ENCODE results near the gene DCST1.
"Not testable (repeated sequence)": the region's sequence is repeated elsewhere in the genome, so short reads cannot be mapped to it uniquely, and the experiment has no call there.

DCST1 gene

GRCh38 chr1:155033524-155033923 lies at the start of gene DCST1, which contains the start of gene DCST2:
Gene DCST1 (plus strand): TSS chr1:155033824. CDS start chr1:155034037, 213 bp downstream.
Gene DCST2 (minus strand): TSS chr1:155033781. CDS start chr1:155033701, 80 bp downstream.
- DNase-seq (ENCODE audit: low spot score): no peak

GRCh38 chr1:154986736-154987135 lies 46.9 kb upstream of the DCST1 start:
- not testable (repeated sequence) for DNase-seq (ENCODE audit: low spot score)

- no peak for DNase-seq (ENCODE audit: low spot score)
Observed at GRCh38 chr1:154987326-154987725, 46.3 kb upstream of the DCST1 start.

DNA sequence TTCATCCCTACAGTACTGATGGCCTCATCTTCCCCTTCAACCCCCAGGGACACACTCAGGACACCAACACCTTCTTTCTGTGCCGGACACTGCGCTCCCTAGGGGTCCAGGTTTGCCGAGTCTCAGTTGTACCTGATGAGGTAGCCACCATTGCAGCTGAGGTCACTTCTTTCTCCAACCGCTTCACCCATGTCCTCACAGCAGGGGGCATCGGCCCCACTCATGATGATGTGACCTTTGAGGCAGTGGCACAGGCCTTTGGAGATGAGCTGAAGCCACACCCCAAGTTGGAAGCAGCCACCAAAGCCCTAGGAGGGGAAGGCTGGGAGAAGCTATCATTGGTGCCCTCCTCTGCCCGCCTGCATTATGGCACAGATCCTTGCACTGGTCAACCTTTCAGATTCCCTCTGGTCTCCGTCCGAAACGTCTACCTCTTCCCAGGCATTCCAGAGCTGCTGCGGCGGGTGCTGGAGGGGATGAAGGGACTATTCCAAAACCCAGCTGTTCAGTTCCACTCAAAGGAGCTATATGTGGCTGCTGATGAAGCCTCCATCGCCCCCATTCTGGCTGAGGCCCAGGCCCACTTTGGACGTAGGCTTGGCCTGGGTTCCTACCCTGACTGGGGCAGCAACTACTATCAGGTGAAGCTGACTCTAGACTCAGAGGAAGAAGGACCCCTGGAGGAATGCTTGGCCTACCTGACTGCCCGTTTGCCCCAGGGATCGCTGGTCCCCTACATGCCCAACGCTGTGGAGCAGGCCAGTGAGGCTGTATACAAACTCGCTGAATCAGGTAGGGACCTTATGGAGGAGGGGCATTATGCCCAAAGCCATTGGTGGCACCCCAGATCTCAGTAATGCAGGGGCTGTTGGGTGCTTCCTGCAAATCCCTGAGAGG lies 45.3 kb upstream of the DCST1 start:
- no peak for DNase-seq (ENCODE audit: low spot score)

DNA sequence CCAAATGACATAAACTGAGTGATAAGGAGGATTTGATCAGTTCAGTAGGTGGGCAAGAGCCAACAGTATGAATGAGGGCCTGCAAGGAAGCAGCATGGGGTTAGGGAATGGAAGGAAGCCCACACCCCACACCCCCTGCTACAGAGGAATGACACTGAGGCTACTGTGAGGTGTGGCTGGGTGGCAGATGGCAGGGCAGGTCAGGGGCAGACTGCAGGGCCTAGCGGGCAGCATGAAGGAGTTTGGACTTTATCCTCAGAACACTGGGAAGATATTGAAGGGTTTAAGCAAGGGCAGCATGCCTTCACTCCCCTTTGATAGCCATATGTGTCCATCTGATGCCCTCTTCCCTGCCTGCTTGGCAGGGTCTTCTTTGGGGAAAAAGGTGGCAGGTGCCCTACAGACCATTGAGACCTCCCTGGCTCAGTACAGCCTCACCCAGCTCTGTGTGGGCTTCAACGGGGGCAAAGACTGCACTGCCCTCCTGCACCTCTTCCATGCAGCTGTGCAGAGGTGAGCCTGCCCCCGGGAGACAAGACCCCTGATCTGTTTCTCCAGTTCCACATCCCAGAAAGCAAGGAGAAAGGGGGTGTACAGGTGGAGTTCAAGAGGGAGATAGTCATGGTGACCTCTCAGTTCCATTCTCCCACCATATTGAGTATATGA lies 44.3 kb upstream of the DCST1 start:
- no peak for DNase-seq (ENCODE audit: low spot score)

DNA sequence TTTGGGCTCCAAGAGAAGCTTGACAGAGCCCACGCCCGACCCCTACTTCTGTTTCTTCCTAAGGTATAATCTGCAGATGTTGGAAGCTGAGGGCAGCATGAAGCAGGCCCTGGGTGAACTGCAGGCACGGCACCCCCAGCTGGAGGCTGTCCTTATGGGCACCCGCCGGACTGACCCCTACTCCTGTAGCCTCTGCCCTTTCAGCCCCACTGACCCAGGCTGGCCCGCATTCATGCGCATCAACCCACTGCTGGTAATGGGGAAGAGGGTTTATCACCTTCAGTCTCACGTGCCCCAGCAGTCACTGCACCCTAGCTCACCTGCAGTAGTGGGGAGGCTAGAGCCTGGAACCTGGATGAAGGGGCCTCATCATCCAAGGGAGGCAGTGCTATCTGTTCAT lies 43.3 kb upstream of the DCST1 start:
- no peak for DNase-seq (ENCODE audit: low spot score)

GRCh38 chr1:154992721-154993571 lies 40.7 kb upstream of the DCST1 start:
- no peak for DNase-seq (ENCODE audit: low spot score)

DNA sequence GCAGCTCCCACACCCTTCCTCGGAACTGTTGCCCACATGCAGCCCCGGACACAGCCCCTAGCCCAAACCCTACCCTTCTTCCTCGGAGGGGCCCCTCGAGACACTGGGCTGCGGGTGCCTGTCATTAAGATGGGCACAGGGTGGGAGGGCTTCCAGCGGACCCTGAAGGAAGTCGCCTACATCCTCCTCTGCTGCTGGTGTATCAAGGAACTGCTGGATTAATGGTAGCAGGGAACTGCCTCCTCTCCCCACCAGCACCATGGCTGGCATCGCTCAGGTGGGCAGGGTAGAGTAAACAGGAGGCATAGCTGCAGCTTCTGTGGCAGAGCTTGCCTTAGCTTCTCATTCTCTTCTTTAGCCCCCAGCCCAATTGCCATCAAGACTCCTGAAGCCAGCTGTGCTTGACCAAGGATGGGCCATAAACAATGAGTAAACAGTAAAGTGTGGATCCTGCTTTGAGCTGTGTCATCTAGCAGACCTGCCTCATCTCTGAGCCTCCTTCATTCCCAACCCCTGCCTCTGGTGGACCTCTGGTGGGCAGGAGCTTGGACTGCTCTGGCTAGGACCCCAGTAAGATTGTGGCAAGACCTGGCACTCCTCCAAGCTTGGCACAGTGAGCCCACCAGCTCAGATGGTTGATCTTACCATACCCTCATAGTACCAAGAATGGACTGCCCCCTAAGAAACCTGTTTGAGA lies 39.9 kb upstream of the DCST1 start, which contains the start of gene LENEP:
Gene LENEP (plus strand): TSS at position 15 of the 697 bp plus-strand sequence. CDS start 22 bp downstream, at position 37.
- DNase-seq (ENCODE audit: low spot score): no peak

GRCh38 chr1:154994269-154994587 lies 39.4 kb upstream of the DCST1 start:
- DNase-seq (ENCODE audit: low spot score): no peak

DNA sequence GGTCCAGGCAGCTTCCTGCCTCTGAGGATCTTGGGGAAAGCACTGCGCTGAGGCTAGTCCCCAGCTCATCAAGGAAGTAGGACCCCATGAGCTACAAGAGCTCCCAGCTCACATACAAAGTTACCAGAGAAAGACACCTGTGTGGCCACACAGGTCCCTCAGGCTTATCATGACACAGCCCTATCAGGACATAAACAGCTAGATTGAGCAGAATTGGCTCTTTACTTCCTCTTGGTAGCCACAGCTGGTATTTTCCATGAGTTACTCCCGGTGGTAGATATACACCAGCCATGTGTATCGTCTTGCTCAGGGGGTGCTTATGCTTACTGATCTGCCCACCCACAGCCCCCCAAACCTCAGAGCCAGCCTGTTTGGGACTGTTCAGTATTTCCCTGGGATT lies 39.0 kb upstream of the DCST1 start:
- DNase-seq (ENCODE audit: low spot score): no peak

- DNase-seq (ENCODE audit: low spot score): peak; percentile 84
Observed at GRCh38 chr1:154995301-154995983, 38.2 kb upstream of the DCST1 start.

DNA sequence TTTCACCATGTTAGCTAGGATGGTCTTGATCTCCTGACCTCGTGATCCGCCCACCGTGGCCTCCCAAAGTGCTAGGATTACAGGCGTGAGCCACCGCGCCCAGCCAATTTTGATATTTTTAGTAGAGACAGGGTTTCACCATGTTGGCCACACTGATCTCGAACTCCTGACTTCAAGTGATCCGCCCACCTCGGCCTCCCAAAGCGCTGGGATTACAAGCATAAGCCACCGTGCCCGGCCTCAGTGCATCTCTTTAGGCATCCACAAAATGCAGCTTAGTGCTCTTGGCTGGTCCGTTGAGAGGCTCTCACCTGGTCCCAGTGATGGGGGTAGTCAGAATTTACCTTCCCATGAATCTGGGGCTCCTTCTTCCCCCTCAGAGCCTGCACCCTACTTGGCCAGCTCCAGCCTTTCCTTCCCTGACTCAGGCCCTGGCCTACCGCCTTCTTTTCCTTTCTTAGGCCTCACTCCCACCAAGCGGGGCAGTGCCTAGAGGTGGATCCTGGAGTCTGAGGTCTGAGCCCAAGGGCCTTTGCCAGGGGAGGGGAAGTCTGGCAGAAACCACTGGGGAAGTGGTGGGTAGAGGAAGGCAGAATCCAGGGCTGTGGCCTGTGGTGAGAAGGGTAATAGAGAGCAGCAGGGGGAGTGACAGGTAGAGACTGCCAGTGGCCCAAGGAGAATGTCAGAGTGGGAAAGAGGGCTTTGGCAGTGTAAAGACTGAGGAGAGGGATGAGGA lies 36.5 kb upstream of the DCST1 start:
- DNase-seq (ENCODE audit: low spot score): no peak

DNA sequence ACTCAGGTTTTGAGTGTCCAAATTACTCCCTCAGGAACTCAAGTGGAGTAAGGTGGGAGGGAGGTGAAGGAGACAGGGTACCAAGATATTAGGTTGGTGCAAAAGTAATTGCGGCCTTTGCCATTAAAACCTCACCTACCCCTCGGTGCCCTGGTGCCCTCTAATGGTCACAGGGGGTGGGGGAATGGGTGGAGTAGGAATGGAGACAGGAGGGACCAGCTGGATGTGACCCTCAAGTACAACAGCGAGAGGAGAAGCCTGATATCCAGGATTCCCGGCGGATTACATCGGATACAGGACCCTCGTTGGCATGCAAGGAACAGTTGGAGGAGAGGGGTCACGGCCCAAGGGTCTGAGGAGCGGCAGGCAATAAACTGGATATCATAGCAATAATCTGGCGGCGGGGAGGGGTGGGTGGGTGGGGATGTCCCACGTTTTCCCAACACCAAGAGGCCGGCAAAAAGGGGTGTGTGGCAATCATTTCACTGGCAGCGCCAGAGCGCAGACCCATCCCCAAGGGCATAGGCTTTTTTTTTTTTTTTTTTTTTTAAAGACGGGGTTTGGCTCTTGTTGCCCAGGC lies 35.3 kb upstream of the DCST1 start:
- DNase-seq (ENCODE audit: low spot score): no peak

DNA sequence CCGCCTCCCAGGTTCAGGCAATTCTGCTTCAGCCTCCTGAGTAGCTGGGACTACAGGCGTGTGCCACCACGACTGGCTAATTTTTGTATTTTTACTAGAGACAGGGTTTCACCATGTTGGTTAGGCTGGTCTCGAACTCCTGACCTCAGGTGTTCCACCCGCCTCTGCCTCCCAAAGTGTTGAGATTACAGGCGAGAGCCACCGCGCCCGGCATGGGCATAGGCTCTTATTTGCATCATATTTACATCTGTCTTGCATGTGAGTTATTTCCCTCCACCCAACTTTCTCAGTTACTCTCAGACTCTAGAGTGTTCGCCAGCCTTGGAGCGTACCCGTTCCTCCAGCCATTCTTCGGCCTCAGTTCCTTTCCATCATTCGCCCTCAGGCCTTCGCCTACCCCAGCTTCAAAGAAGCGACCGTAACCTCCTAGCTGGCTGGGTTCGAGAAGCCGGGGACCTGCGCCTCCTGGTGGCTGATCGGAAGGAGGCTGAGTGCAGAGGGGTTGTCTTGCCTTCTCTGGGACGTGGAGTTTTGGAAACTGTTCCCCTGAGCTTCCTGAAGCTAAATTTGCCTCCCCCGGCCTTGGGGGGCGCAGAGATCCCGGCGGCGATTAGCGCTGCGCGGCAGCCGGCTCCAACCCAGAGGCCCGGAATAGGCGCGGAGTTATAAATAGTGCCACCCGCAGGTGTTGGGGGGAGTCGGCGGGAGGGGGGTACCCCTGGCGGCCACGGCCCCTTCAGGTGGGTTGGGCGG lies 34.6 kb upstream of the DCST1 start:
- DNase-seq (ENCODE audit: low spot score): peak; percentile 82

GRCh38 chr1:154999571-155000410 lies 33.8 kb upstream of the DCST1 start:
- no peak for DNase-seq (ENCODE audit: low spot score)

- DNase-seq (ENCODE audit: low spot score): no peak
Observed at GRCh38 chr1:155000411-155000725, 33.3 kb upstream of the DCST1 start.

DNA sequence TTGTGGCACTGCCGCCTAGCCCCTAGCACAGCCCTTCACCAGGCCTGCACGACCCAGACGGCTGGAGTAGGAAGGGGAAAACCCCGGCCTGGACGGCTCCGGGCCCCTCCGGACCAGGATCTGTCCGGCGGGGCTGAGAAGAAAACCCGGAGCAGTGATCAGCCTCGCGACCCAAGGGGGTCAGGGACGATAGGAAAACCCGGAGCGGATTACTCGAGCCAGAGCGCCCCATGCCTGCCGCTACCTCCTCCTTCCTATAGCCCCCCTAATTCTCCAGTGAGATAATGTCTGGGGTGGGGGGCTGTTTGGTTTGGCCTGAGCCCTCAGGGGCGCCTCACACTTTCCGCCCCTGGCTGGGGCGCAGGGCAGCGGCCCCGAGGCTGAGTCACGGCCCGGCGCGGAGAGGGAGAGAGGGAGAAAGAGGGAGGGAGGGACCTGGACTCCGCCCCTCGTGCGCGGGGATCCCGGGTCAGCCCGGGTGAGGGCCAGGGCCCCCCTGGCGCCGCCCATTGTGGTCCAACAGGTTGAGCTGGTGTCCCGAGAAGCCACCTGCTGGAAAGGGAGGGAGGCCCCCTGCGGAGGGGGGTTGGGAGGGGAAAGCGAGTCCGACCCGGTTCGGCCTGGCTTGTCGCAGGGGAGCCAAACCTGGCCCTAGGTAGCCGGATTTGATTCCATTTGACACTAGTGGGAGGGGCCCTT lies 32.7 kb upstream of the DCST1 start:
- peak; percentile 89 for DNase-seq (ENCODE audit: low spot score)

DNA sequence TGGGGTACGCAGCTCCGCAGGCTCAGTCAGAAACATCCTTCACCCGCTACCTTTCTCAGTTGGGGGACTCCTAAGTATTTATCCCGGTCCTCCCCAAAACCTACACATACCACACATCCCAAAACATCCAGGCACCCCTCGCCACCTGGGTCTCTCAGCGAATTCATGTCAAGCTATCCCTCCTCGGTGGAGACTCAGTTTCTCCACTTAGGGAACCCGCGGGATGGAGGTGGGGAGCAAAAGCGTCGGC lies 32.3 kb upstream of the DCST1 start:
- no peak for DNase-seq (ENCODE audit: low spot score)
